ENCODE data around the gene HNRNPLL. TPM values are rescaled to one million over a fixed set of nuclear protein-coding genes. Genes with fewer than 3 reads are reported as not detected.

The HNRNPLL gene
- total and polyA plus RNA-seq, 2 experiments from 2014 or later = 42.5 to 53.4 TPM

DNA sequence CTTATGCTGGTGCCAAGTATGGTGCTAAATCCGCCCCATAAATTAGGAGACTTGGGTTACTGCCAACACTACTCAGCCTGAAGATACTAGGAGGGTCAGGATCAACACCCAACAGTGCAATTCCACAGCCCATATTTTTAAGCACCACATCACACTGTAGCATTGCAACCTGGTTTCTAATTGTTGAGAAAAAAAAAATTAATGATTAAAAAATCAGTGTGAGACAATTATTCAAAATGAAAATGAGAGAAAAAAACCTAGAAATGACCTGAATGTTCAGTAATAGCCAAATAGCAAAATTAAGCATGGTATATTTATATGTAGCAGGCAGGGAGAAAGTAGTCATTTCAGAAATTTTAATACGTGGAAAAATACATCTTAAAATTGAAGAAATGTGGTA lies 29.2 kb upstream of the HNRNPLL start:
- H3K36me3 Mint-ChIP-seq (ENCODE audit: low read depth) = no peaks in the 10 kb centered on the region
- Histone ChIP-seq H2AFZ (no peak overlapping the region), H4K20me1 (replicated peaks; ENCODE audit: insufficient read depth) (no peaks in the 10 kb centered on the region), H3K79me2 (replicated peaks; ENCODE audit: insufficient read depth) (no peaks in the 10 kb centered on the region), H3K4me2 (no peak overlapping the region), H3K4me1 (ENCODE audit: insufficient read depth) (no peaks in the 10 kb centered on the region; the same call in 1 of the 2 replicates), H3F3A (replicated peaks; ENCODE audit: low read depth) (no peaks in the 10 kb centered on the region), H3K27me3 (ENCODE audit: insufficient read depth) (no peaks in the 10 kb centered on the region), H3K27ac (ENCODE audit: low read depth) (no peak overlapping the region), H3K36me3 (ENCODE audit: insufficient read depth) (no peaks in the 10 kb centered on the region), H3K4me3 (no peak overlapping the region), H3K9me2 (ENCODE audit: insufficient read depth) (no peaks in the 10 kb centered on the region)
- TF ChIP-seq, protein P1, sequence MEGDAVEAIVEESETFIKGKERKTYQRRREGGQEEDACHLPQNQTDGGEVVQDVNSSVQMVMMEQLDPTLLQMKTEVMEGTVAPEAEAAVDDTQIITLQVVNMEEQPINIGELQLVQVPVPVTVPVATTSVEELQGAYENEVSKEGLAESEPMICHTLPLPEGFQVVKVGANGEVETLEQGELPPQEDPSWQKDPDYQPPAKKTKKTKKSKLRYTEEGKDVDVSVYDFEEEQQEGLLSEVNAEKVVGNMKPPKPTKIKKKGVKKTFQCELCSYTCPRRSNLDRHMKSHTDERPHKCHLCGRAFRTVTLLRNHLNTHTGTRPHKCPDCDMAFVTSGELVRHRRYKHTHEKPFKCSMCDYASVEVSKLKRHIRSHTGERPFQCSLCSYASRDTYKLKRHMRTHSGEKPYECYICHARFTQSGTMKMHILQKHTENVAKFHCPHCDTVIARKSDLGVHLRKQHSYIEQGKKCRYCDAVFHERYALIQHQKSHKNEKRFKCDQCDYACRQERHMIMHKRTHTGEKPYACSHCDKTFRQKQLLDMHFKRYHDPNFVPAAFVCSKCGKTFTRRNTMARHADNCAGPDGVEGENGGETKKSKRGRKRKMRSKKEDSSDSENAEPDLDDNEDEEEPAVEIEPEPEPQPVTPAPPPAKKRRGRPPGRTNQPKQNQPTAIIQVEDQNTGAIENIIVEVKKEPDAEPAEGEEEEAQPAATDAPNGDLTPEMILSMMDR (conservative IDR thresholded peaks at IDR 0.05; ENCODE audit: low read depth in 2 of 2) = no peak
- TF ChIP-seq ZNF114 (CRISPR knock-in tag; IDR thresholded peaks at IDR 0.05) (no peak), CREB1 (CRISPR knock-in tag; IDR thresholded peaks at IDR 0.05; ENCODE audit: low read depth) (no peak), POLR2AphosphoS5 (IDR thresholded peaks at IDR 0.05; ENCODE audit: low read depth) (no peak), ZNF331 (CRISPR knock-in tag; IDR thresholded peaks at IDR 0.05; ENCODE audit: low read depth) (no peak), REST (IDR thresholded peaks at IDR 0.05; ENCODE audit: unreplicated experiment) (no peak), EZH2 (IDR thresholded peaks at IDR 0.05; ENCODE audit: low read depth, unreplicated experiment) (no peak), STAT1 (IDR thresholded peaks at IDR 0.05; ENCODE audit: unreplicated experiment) (no peak), EZH2phosphoT487 (IDR thresholded peaks at IDR 0.05; ENCODE audit: unreplicated experiment) (no peak), ETS1 (IDR thresholded peaks at IDR 0.05) (no peak), NANOG (IDR thresholded peaks at IDR 0.05; ENCODE audit: borderline replicate concordance) (no peak), JUNB (IDR thresholded peaks at IDR 0.05; ENCODE audit: unreplicated experiment) (no peak)
- TF ChIP-seq, protein P2, sequence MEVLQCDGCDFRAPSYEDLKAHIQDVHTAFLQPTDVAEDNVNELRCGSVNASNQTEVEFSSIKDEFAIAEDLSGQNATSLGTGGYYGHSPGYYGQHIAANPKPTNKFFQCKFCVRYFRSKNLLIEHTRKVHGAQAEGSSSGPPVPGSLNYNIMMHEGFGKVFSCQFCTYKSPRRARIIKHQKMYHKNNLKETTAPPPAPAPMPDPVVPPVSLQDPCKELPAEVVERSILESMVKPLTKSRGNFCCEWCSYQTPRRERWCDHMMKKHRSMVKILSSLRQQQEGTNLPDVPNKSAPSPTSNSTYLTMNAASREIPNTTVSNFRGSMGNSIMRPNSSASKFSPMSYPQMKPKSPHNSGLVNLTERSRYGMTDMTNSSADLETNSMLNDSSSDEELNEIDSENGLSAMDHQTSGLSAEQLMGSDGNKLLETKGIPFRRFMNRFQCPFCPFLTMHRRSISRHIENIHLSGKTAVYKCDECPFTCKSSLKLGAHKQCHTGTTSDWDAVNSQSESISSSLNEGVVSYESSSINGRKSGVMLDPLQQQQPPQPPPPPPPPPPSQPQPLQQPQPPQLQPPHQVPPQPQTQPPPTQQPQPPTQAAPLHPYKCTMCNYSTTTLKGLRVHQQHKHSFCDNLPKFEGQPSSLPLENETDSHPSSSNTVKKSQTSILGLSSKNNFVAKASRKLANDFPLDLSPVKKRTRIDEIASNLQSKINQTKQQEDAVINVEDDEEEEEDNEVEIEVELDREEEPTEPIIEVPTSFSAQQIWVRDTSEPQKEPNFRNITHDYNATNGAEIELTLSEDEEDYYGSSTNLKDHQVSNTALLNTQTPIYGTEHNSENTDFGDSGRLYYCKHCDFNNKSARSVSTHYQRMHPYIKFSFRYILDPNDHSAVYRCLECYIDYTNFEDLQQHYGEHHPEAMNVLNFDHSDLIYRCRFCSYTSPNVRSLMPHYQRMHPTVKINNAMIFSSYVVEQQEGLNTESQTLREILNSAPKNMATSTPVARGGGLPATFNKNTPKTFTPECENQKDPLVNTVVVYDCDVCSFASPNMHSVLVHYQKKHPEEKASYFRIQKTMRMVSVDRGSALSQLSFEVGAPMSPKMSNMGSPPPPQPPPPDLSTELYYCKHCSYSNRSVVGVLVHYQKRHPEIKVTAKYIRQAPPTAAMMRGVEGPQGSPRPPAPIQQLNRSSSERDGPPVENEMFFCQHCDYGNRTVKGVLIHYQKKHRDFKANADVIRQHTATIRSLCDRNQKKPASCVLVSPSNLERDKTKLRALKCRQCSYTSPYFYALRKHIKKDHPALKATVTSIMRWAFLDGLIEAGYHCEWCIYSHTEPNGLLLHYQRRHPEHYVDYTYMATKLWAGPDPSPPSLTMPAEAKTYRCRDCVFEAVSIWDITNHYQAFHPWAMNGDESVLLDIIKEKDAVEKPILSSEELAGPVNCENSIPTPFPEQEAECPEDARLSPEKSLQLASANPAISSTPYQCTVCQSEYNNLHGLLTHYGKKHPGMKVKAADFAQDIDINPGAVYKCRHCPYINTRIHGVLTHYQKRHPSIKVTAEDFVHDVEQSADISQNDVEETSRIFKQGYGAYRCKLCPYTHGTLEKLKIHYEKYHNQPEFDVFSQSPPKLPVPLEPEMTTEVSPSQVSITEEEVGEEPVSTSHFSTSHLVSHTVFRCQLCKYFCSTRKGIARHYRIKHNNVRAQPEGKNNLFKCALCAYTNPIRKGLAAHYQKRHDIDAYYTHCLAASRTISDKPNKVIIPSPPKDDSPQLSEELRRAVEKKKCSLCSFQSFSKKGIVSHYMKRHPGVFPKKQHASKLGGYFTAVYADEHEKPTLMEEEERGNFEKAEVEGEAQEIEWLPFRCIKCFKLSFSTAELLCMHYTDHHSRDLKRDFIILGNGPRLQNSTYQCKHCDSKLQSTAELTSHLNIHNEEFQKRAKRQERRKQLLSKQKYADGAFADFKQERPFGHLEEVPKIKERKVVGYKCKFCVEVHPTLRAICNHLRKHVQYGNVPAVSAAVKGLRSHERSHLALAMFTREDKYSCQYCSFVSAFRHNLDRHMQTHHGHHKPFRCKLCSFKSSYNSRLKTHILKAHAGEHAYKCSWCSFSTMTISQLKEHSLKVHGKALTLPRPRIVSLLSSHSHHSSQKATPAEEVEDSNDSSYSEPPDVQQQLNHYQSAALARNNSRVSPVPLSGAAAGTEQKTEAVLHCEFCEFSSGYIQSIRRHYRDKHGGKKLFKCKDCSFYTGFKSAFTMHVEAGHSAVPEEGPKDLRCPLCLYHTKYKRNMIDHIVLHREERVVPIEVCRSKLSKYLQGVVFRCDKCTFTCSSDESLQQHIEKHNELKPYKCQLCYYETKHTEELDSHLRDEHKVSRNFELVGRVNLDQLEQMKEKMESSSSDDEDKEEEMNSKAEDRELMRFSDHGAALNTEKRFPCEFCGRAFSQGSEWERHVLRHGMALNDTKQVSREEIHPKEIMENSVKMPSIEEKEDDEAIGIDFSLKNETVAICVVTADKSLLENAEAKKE (CRISPR knock-in tag; IDR thresholded peaks at IDR 0.05) = no peak
- DNase-seq (ENCODE audit: low spot score) (no peak), ATAC-seq (no peak)
- no peaks in the 10 kb centered on the region for H3K27me3 Mint-ChIP-seq (ENCODE audit: insufficient read depth, low read depth, poor library complexity)
- H3K9me3 Mint-ChIP-seq = peaks cover 4% of the 10 kb centered on the region; the same call in 2 of the 3 replicates
- no peak overlapping the region for H3K4me3 Mint-ChIP-seq
- H3K4me1 Mint-ChIP-seq = no peaks in the 10 kb centered on the region
- no peak overlapping the region for H3K27ac Mint-ChIP-seq
